B cell (primary cell): ENCODE data around the gene PADI4. TPM values are rescaled to one million over a fixed set of nuclear protein-coding genes. Genes with fewer than 3 reads are reported as not detected.

Experiments
- ATAC-seq: fragments of 200-7000 bp; cut with Tn5 transposase; one replicate; pipeline ENCODE4 v1.10.0; 2021; ENCODE audit warnings: low read depth, mild to moderate bottlenecking, moderate number of reproducible peaks, moderate library complexity
- CTCF ChIA-PET: fragments of 350-600 bp; sonication (Branson Sonifier 250); formaldehyde crosslinking; loops from one replicate; lab custom pipeline; 2021; ENCODE audit warnings: antibody characterized with exemption, inconsistent platforms; lab: Charles Lee
- POLR2A ChIA-PET: fragments of 350-600 bp; sonication (Branson Sonifier 250); formaldehyde crosslinking; loops from one replicate; lab custom pipeline; 2021; ENCODE audit warnings: antibody characterized with exemption; lab: Charles Lee
- DNase-seq: peaks from one replicate; pipeline ENCODE4 v3.0.0; 2013
- H2AFZ ChIP-seq: 2 replicates; pipeline ENCODE4 v1.6.1; 2012; ENCODE audit warnings: mild to moderate bottlenecking, low read depth, low read length; ENCODE audit not compliant: insufficient read depth, poor library complexity, severe bottlenecking
- H3K27ac ChIP-seq, 2 donors: 1 replicate in 1 of 2; 2 replicates in 1 of 2; pipeline ENCODE4 v1.5.1; 2012 to 2013; ENCODE audit warnings: low read length in 2 of 2, mild to moderate bottlenecking in 2 of 2, moderate library complexity in 1 of 2
- H3K27me3 ChIP-seq, 4 experiments: fragments of 200-600 bp in 1 of 4; sonication (generic) in 1 of 4; replicated peaks in 1 of 4; 1 replicate in 2 of 4; 2 replicates in 2 of 4; pipeline versions ENCODE4 v1.6.1 to v1.7.0; 2013 to 2016; ENCODE audit warnings: low read length in 3 of 4, mild to moderate bottlenecking in 2 of 4, mixed read lengths in 1 of 4, moderate library complexity in 1 of 4; ENCODE audit not compliant: insufficient read depth in 4 of 4, control insufficient read depth in 3 of 4; ENCODE audit errors: control extremely low read depth in 1 of 4
- H3K36me3 ChIP-seq, 2 experiments: replicated peaks in 1 of 2; 1 replicate in 1 of 2; 2 replicates in 1 of 2; pipeline versions ENCODE4 v1.6.1 to v1.7.1; 2013; ENCODE audit warnings: low read length in 1 of 2; ENCODE audit not compliant: insufficient read depth in 2 of 2, control insufficient read depth in 1 of 2; ENCODE audit errors: control extremely low read depth in 1 of 2, extremely low read depth in 1 of 2
- H3K4me1 ChIP-seq, 2 donors: fragments of 200-600 bp in 1 of 2; sonication (generic) in 1 of 2; 1 replicate in 1 of 2; 2 replicates in 1 of 2; pipeline versions ENCODE4 v1.5.1 to v1.6.1; 2013 to 2017; ENCODE audit warnings: low read length in 2 of 2; ENCODE audit not compliant: control insufficient read depth in 2 of 2, insufficient read depth in 2 of 2
- H3K4me2 ChIP-seq: replicated peaks from 2 replicates; pipeline ENCODE3; 2012; ENCODE audit warnings: mild to moderate bottlenecking, low read depth, low read length; ENCODE audit not compliant: poor library complexity, severe bottlenecking
- H3K4me3 ChIP-seq, 5 experiments: fragments of 200-600 bp in 1 of 5; sonication (generic) in 1 of 5; 1 replicate in 3 of 5; 2 replicates in 2 of 5; pipeline versions ENCODE4 v1.5.1 to v1.7.0; 2011 to 2016; ENCODE audit warnings: low read length in 4 of 5, mild to moderate bottlenecking in 4 of 5, low read depth in 2 of 5, control low read depth in 1 of 5, moderate library complexity in 1 of 5; ENCODE audit not compliant: insufficient read depth in 1 of 5; ENCODE audit errors: control extremely low read depth in 1 of 5, extremely low read depth in 1 of 5
- H3K79me2 ChIP-seq: fragments of 200-600 bp; sonication (generic); one replicate; pipeline ENCODE4 v1.6.0; 2016; ENCODE audit warnings: low read length; ENCODE audit not compliant: control insufficient read depth, insufficient read depth
- H3K9ac ChIP-seq: fragments of 200-600 bp; sonication (generic); 2 replicates; pipeline ENCODE4 v1.6.1; 2017; ENCODE audit warnings: mild to moderate bottlenecking, low read length, moderate library complexity
- H3K9me3 ChIP-seq, 3 donors: one replicate each; pipeline versions ENCODE4 v1.6.1 to v1.7.1; 2013; ENCODE audit warnings: low read length in 2 of 3; ENCODE audit not compliant: control insufficient read depth in 2 of 3, insufficient read depth in 1 of 3; ENCODE audit errors: control extremely low read depth in 1 of 3
- H4K20me1 ChIP-seq: 2 replicates; pipeline ENCODE4 v1.6.0; 2012; ENCODE audit warnings: mild to moderate bottlenecking, low read length; ENCODE audit not compliant: insufficient read depth, control insufficient read depth, poor library complexity, severe bottlenecking
- H3K27ac Mint-ChIP-seq: one replicate; pipeline ENCODE4 v1.8.0; 2021; ENCODE audit warnings: mixed read lengths
- H3K27me3 Mint-ChIP-seq: one replicate; pipeline ENCODE4 v1.8.0; 2021; ENCODE audit warnings: mixed read lengths
- H3K4me1 Mint-ChIP-seq: one replicate; pipeline ENCODE4 v1.8.0; 2021; ENCODE audit warnings: mixed read lengths
- H3K4me3 Mint-ChIP-seq: one replicate; pipeline ENCODE4 v1.8.0; 2021; ENCODE audit warnings: mixed read lengths
- H3K9me3 Mint-ChIP-seq: one replicate; pipeline ENCODE4 v1.8.0; 2022; ENCODE audit warnings: mixed read lengths; ENCODE audit not compliant: insufficient read depth
- CTCF ChIP-seq: fragments of 200-600 bp; IDR thresholded peaks from one replicate; pipeline ENCODE4 v1.8.0; 2022; ENCODE audit warnings: antibody characterized with exemption, mild to moderate bottlenecking
- EZH2 ChIP-seq: IDR thresholded peaks from 2 replicates; pipeline ENCODE4 v1.6.1; 2012; ENCODE audit warnings: borderline replicate concordance, low read depth, mild to moderate bottlenecking, moderate library complexity, low read length; ENCODE audit not compliant: insufficient read depth, poor library complexity, severe bottlenecking
- WGBS: methylation state at CpG from one replicate; pipeline ENCODE4 v1.1.5; 2013; ENCODE audit warnings: missing lambda C conversion rate; ENCODE audit not compliant: insufficient coverage; 5-methylcytosine and 5-hydroxymethylcytosine counted together
- intact Hi-C: fragments of 100-400 bp; cut with micrococcal nuclease; formaldehyde crosslinking; loops from one replicate; pipeline ENCODE4 v1.10.0; 2022
- polyA plus RNA-seq: library from polyadenylated mRNA; depleted of rRNA; stranded (reverse); fragments of >200 nt; gene quantifications from 2 replicates; pipeline ENCODE4 v1.2.3, GENCODE V29; 2012
- total RNA-seq, 2 donors: library from RNA; stranded (reverse); fragments of 120-200 nt in 1 of 2; gene quantifications; 1 replicate in 1 of 2; 2 replicates in 1 of 2; pipeline versions ENCODE4 v1.2.3 to v1.2.4, GENCODE V29; 2013 to 2022

Gene PADI4
- total and polyA plus RNA-seq, 2 donors (not counting 1 experiment from before 2014, with no cell fraction given): 0.44 to 0.85 TPM

- intact Hi-C loops: no loop called here
- Histone ChIP-seq H3K4me3 (no peak overlapping the region), H3K36me3 (no peaks in the 10 kb centered on the region), H3K9me3 (no peaks in the 10 kb centered on the region), H3K4me2 (no peak overlapping the region), H2AFZ (no peak overlapping the region), H4K20me1 (no peaks in the 10 kb centered on the region), H3K9ac (no peak overlapping the region), H3K27me3 (peaks cover 0 to 6% (median 0%) of the 10 kb centered on the region in 4 experiments), H3K27ac (no peak overlapping the region), H3K79me2 (no peaks in the 10 kb centered on the region), H3K4me1 (no peaks in the 10 kb centered on the region)
- CTCF ChIA-PET: no interaction called here
- DNase-seq (no peak), ATAC-seq (no peak)
- Mint-ChIP-seq H3K9me3 (no peaks in the 10 kb centered on the region), H3K4me3 (no peak overlapping the region), H3K27ac (no peak overlapping the region), H3K4me1 (no peaks in the 10 kb centered on the region), H3K27me3 (peaks cover 17% of the 10 kb centered on the region)
- POLR2A ChIA-PET: no interaction called here
- TF ChIP-seq CTCF (no peak), EZH2 (no peak)
- WGBS: 88% methylated on average over 7 of the region's 9 CpGs
Observed at GRCh38 chr1:17313530-17314309, 5.7 kb downstream of the PADI4 start.

GRCh38 chr1:17314491-17314971, 6.5 kb downstream of the PADI4 start:
- WGBS: 84% methylated on average over 8 of the region's 9 CpGs
- no peak overlapping the region for H3K4me2 ChIP-seq
- no peak overlapping the region for H2AFZ ChIP-seq
- no peak overlapping the region for H3K27ac Mint-ChIP-seq
- ATAC-seq (no peak), DNase-seq (no peak)
- H3K36me3 ChIP-seq: no peaks in the 10 kb centered on the region
- no peaks in the 10 kb centered on the region for H4K20me1 ChIP-seq
- peaks cover 0 to 2% (median 0%) of the 10 kb centered on the region in 4 experiments for H3K27me3 ChIP-seq
- H3K4me3 ChIP-seq: no peak overlapping the region
- H3K9ac ChIP-seq: no peak overlapping the region
- POLR2A ChIA-PET: no interaction called here
- peaks cover 15% of the 10 kb centered on the region for H3K27me3 Mint-ChIP-seq
- H3K4me1 ChIP-seq: no peaks in the 10 kb centered on the region
- CTCF ChIA-PET: no interaction called here
- intact Hi-C loops: no loop called here
- H3K79me2 ChIP-seq: no peaks in the 10 kb centered on the region
- H3K4me3 Mint-ChIP-seq: no peak overlapping the region
- no peaks in the 10 kb centered on the region for H3K9me3 Mint-ChIP-seq
- H3K9me3 ChIP-seq: no peaks in the 10 kb centered on the region
- TF ChIP-seq EZH2 (no peak), CTCF (no peak)
- H3K27ac ChIP-seq: no peak overlapping the region
- H3K4me1 Mint-ChIP-seq: no peaks in the 10 kb centered on the region
